ENCODE results near the gene PKNOX2. TPM values are rescaled to one million over a fixed set of nuclear protein-coding genes. Genes with fewer than 3 reads are reported as not detected.

Gene PKNOX2
- total RNA-seq, 4 donors from 2014 or later, result 0.27 to 4.8 (median 0.75) TPM; not detected in 1

- H3K27me3 ChIP-seq, result no peaks in the 10 kb centered on the region
- no peak overlapping the region for H3K4me3 ChIP-seq
- no peaks in the 10 kb centered on the region for H3K4me1 ChIP-seq
- H3K36me3 ChIP-seq, result no peaks in the 10 kb centered on the region
- in situ Hi-C loops (cut with MboI; ENCODE audit: low pct_ligation_motif_present in 1 of 4, low pct_unique_long_range_greater_than_20kb in 1 of 4, low sequenced_read_pairs in 3 of 4) (no loop called here), intact Hi-C loops (cut with DNase I; ENCODE audit: low total_unique reads) (no loop called here)
- no peak for DNase-seq
- 89% methylated on average over 4 of the region's 5 CpGs; no CpG with 5 or more reads in 1 of the 2 donors for WGBS, 2 donors (ENCODE audit: low coverage in 1 of 2)
- no peak overlapping the region for H3K27ac ChIP-seq
- TF ChIP-seq EP300 (IDR thresholded peaks at IDR 0.05; ENCODE audit: low read depth), result no peak
- TF ChIP-seq CTCF (IDR thresholded peaks at IDR 0.05), result no peak
- TF ChIP-seq POLR2AphosphoS5 (IDR thresholded peaks at IDR 0.05), result no peak
- no peak for TF ChIP-seq POLR2A (IDR thresholded peaks at IDR 0.05)
- H3K9me3 ChIP-seq, result no peaks in the 10 kb centered on the region
These were observed 143.7 kb downstream of the PKNOX2 start for GRCh38 chr11:125308246-125308645.

DNA sequence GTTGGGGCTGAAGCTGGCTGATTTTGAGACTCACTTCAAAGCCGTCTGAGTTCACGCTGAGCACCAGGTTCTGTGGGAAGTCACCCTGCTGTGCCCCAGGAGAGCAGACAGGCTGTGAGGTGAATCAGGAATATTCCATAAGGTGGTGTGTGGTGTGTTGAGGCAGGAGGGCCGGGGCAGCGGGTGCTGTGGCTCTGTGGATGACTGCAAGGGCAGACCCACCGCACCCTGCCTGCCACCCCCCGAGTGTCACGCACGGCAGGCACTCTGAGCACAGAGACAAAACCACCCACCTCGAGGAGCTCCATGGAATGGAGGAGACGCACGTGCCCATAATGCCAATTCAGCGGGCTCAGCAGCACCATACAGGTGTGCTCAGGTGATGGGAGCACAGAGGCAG, 147.8 kb downstream of the PKNOX2 start:
- no peaks in the 10 kb centered on the region for H3K36me3 ChIP-seq
- no peaks in the 10 kb centered on the region for H3K9me3 ChIP-seq
- H3K4me1 ChIP-seq, result peaks cover 2 to 4% (median 3%) of the 10 kb centered on the region in 4 donors
- no peaks in the 10 kb centered on the region for H3K27me3 ChIP-seq
- no peak overlapping the region for H3K4me3 ChIP-seq
- no peak for TF ChIP-seq EP300 (IDR thresholded peaks at IDR 0.05; ENCODE audit: low read depth)
- no peak for TF ChIP-seq CTCF (IDR thresholded peaks at IDR 0.05)
- TF ChIP-seq POLR2AphosphoS5 (IDR thresholded peaks at IDR 0.05), result no peak
- no peak for TF ChIP-seq POLR2A (IDR thresholded peaks at IDR 0.05)
- WGBS, 2 donors (ENCODE audit: low coverage in 1 of 2), result 78% methylated on average over 12 of the region's 12 CpGs; no CpG with 5 or more reads in 1 of the 2 donors
- in situ Hi-C loops (cut with MboI; ENCODE audit: low pct_ligation_motif_present in 1 of 4, low pct_unique_long_range_greater_than_20kb in 1 of 4, low sequenced_read_pairs in 3 of 4) (no loop called here), intact Hi-C loops (cut with DNase I; ENCODE audit: low total_unique reads) (no loop called here)
- H3K27ac ChIP-seq, result no peak overlapping the region
- no peak for DNase-seq

DNA sequence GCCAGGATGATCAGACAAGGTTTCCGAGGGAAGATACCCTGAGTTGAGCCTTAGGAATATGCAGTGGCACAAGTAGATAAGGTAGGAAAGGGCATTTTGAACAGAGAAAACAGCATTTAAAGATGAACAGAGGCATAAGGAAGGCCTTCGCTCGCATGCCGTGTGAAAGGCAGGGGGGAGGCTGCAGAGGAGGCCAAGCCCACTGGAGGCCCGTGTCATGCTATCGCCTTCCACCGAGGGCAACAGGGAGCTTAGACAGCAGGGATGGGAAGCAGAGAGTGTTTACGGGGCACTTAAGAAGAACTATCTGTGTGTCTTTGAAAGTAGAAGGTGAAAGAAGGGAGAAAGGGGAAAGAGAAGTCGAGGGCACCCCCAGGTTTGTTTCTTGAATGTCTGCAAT, 148.3 kb downstream of the PKNOX2 start:
- intact Hi-C loops (cut with DNase I; ENCODE audit: low total_unique reads), result no loop called here
- H3K36me3 ChIP-seq, result no peaks in the 10 kb centered on the region
- H3K27me3 ChIP-seq, result no peaks in the 10 kb centered on the region
- peaks cover 2 to 4% (median 3%) of the 10 kb centered on the region in 4 donors for H3K4me1 ChIP-seq
- 83% methylated on average over 2 to 9 of the region's 9 CpGs for WGBS, 2 donors (ENCODE audit: low coverage in 1 of 2)
- TF ChIP-seq EP300 (IDR thresholded peaks at IDR 0.05; ENCODE audit: low read depth) (no peak), POLR2AphosphoS5 (IDR thresholded peaks at IDR 0.05) (no peak), POLR2A (IDR thresholded peaks at IDR 0.05) (no peak), CTCF (IDR thresholded peaks at IDR 0.05) (no peak)
- no peaks in the 10 kb centered on the region for H3K9me3 ChIP-seq
- no peak overlapping the region for H3K27ac ChIP-seq
- H3K4me3 ChIP-seq, result no peak overlapping the region
- in situ Hi-C loops (cut with MboI; ENCODE audit: low pct_ligation_motif_present in 1 of 4, low pct_unique_long_range_greater_than_20kb in 1 of 4, low sequenced_read_pairs in 3 of 4), result no loop called here
- no peak for DNase-seq

- in situ Hi-C loops (cut with MboI; ENCODE audit: low pct_ligation_motif_present in 1 of 4, low pct_unique_long_range_greater_than_20kb in 1 of 4, low sequenced_read_pairs in 3 of 4) (no loop called here), intact Hi-C loops (cut with DNase I; ENCODE audit: low total_unique reads) (no loop called here)
- Histone ChIP-seq H3K4me3 (no peak overlapping the region), H3K27me3 (no peaks in the 10 kb centered on the region), H3K4me1 (peaks cover 2 to 4% (median 3%) of the 10 kb centered on the region in 4 donors), H3K36me3 (no peaks in the 10 kb centered on the region), H3K27ac (no peak overlapping the region), H3K9me3 (no peaks in the 10 kb centered on the region)
- no peak for TF ChIP-seq POLR2AphosphoS5 (IDR thresholded peaks at IDR 0.05)
- TF ChIP-seq CTCF (IDR thresholded peaks at IDR 0.05), result no peak
- no peak for TF ChIP-seq EP300 (IDR thresholded peaks at IDR 0.05; ENCODE audit: low read depth)
- no peak for TF ChIP-seq POLR2A (IDR thresholded peaks at IDR 0.05)
- 61 to 90% methylated on average over 2 to 9 of the region's 9 CpGs for WGBS, 2 donors (ENCODE audit: low coverage in 1 of 2)
- no peak for DNase-seq
These were observed 149.0 kb downstream of the PKNOX2 start for GRCh38 chr11:125313271-125314219.

Measured in transverse colon (tissue), 4 donors.